B cell (primary cell): ENCODE data around the gene HSD11B2. TPM values are rescaled to one million over a fixed set of nuclear protein-coding genes. Genes with fewer than 3 reads are reported as not detected.

Source experiments
- ATAC-seq: fragments of 200-7000 bp; cut with Tn5 transposase; one replicate; pipeline ENCODE4 v1.10.0; 2021; ENCODE audit warnings: low read depth, mild to moderate bottlenecking, moderate number of reproducible peaks, moderate library complexity
- CTCF ChIA-PET: fragments of 350-600 bp; sonication (Branson Sonifier 250); formaldehyde crosslinking; loops from one replicate; lab custom pipeline; 2021; ENCODE audit warnings: antibody characterized with exemption, inconsistent platforms; lab: Charles Lee
- POLR2A ChIA-PET: fragments of 350-600 bp; sonication (Branson Sonifier 250); formaldehyde crosslinking; loops from one replicate; lab custom pipeline; 2021; ENCODE audit warnings: antibody characterized with exemption; lab: Charles Lee
- DNase-seq: peaks from one replicate; pipeline ENCODE4 v3.0.0; 2013
- H2AFZ ChIP-seq: 2 replicates; pipeline ENCODE4 v1.6.1; 2012; ENCODE audit warnings: mild to moderate bottlenecking, low read depth, low read length; ENCODE audit not compliant: insufficient read depth, poor library complexity, severe bottlenecking
- H3K27ac ChIP-seq, 2 donors: 1 replicate in 1 of 2; 2 replicates in 1 of 2; pipeline ENCODE4 v1.5.1; 2012 to 2013; ENCODE audit warnings: low read length in 2 of 2, mild to moderate bottlenecking in 2 of 2, moderate library complexity in 1 of 2
- H3K27me3 ChIP-seq, 4 experiments: fragments of 200-600 bp in 1 of 4; sonication (generic) in 1 of 4; replicated peaks in 1 of 4; 1 replicate in 2 of 4; 2 replicates in 2 of 4; pipeline versions ENCODE4 v1.6.1 to v1.7.0; 2013 to 2016; ENCODE audit warnings: low read length in 3 of 4, mild to moderate bottlenecking in 2 of 4, mixed read lengths in 1 of 4, moderate library complexity in 1 of 4; ENCODE audit not compliant: insufficient read depth in 4 of 4, control insufficient read depth in 3 of 4; ENCODE audit errors: control extremely low read depth in 1 of 4
- H3K36me3 ChIP-seq, 2 experiments: replicated peaks in 1 of 2; 1 replicate in 1 of 2; 2 replicates in 1 of 2; pipeline versions ENCODE4 v1.6.1 to v1.7.1; 2013; ENCODE audit warnings: low read length in 1 of 2; ENCODE audit not compliant: insufficient read depth in 2 of 2, control insufficient read depth in 1 of 2; ENCODE audit errors: control extremely low read depth in 1 of 2, extremely low read depth in 1 of 2
- H3K4me1 ChIP-seq, 2 donors: fragments of 200-600 bp in 1 of 2; sonication (generic) in 1 of 2; 1 replicate in 1 of 2; 2 replicates in 1 of 2; pipeline versions ENCODE4 v1.5.1 to v1.6.1; 2013 to 2017; ENCODE audit warnings: low read length in 2 of 2; ENCODE audit not compliant: control insufficient read depth in 2 of 2, insufficient read depth in 2 of 2
- H3K4me2 ChIP-seq: replicated peaks from 2 replicates; pipeline ENCODE3; 2012; ENCODE audit warnings: mild to moderate bottlenecking, low read depth, low read length; ENCODE audit not compliant: poor library complexity, severe bottlenecking
- H3K4me3 ChIP-seq, 5 experiments: fragments of 200-600 bp in 1 of 5; sonication (generic) in 1 of 5; 1 replicate in 3 of 5; 2 replicates in 2 of 5; pipeline versions ENCODE4 v1.5.1 to v1.7.0; 2011 to 2016; ENCODE audit warnings: low read length in 4 of 5, mild to moderate bottlenecking in 4 of 5, low read depth in 2 of 5, control low read depth in 1 of 5, moderate library complexity in 1 of 5; ENCODE audit not compliant: insufficient read depth in 1 of 5; ENCODE audit errors: control extremely low read depth in 1 of 5, extremely low read depth in 1 of 5
- H3K79me2 ChIP-seq: fragments of 200-600 bp; sonication (generic); one replicate; pipeline ENCODE4 v1.6.0; 2016; ENCODE audit warnings: low read length; ENCODE audit not compliant: control insufficient read depth, insufficient read depth
- H3K9ac ChIP-seq: fragments of 200-600 bp; sonication (generic); 2 replicates; pipeline ENCODE4 v1.6.1; 2017; ENCODE audit warnings: mild to moderate bottlenecking, low read length, moderate library complexity
- H3K9me3 ChIP-seq, 3 donors: one replicate each; pipeline versions ENCODE4 v1.6.1 to v1.7.1; 2013; ENCODE audit warnings: low read length in 2 of 3; ENCODE audit not compliant: control insufficient read depth in 2 of 3, insufficient read depth in 1 of 3; ENCODE audit errors: control extremely low read depth in 1 of 3
- H4K20me1 ChIP-seq: 2 replicates; pipeline ENCODE4 v1.6.0; 2012; ENCODE audit warnings: mild to moderate bottlenecking, low read length; ENCODE audit not compliant: insufficient read depth, control insufficient read depth, poor library complexity, severe bottlenecking
- H3K27ac Mint-ChIP-seq: one replicate; pipeline ENCODE4 v1.8.0; 2021; ENCODE audit warnings: mixed read lengths
- H3K27me3 Mint-ChIP-seq: one replicate; pipeline ENCODE4 v1.8.0; 2021; ENCODE audit warnings: mixed read lengths
- H3K4me1 Mint-ChIP-seq: one replicate; pipeline ENCODE4 v1.8.0; 2021; ENCODE audit warnings: mixed read lengths
- H3K4me3 Mint-ChIP-seq: one replicate; pipeline ENCODE4 v1.8.0; 2021; ENCODE audit warnings: mixed read lengths
- H3K9me3 Mint-ChIP-seq: one replicate; pipeline ENCODE4 v1.8.0; 2022; ENCODE audit warnings: mixed read lengths; ENCODE audit not compliant: insufficient read depth
- CTCF ChIP-seq: fragments of 200-600 bp; IDR thresholded peaks from one replicate; pipeline ENCODE4 v1.8.0; 2022; ENCODE audit warnings: antibody characterized with exemption, mild to moderate bottlenecking
- EZH2 ChIP-seq: IDR thresholded peaks from 2 replicates; pipeline ENCODE4 v1.6.1; 2012; ENCODE audit warnings: borderline replicate concordance, low read depth, mild to moderate bottlenecking, moderate library complexity, low read length; ENCODE audit not compliant: insufficient read depth, poor library complexity, severe bottlenecking
- WGBS: methylation state at CpG from one replicate; pipeline ENCODE4 v1.1.5; 2013; ENCODE audit warnings: missing lambda C conversion rate; ENCODE audit not compliant: insufficient coverage; 5-methylcytosine and 5-hydroxymethylcytosine counted together
- intact Hi-C: fragments of 100-400 bp; cut with micrococcal nuclease; formaldehyde crosslinking; loops from one replicate; pipeline ENCODE4 v1.10.0; 2022
- polyA plus RNA-seq: library from polyadenylated mRNA; depleted of rRNA; stranded (reverse); fragments of >200 nt; gene quantifications from 2 replicates; pipeline ENCODE4 v1.2.3, GENCODE V29; 2012
- total RNA-seq, 2 donors: library from RNA; stranded (reverse); fragments of 120-200 nt in 1 of 2; gene quantifications; 1 replicate in 1 of 2; 2 replicates in 1 of 2; pipeline versions ENCODE4 v1.2.3 to v1.2.4, GENCODE V29; 2013 to 2022

The HSD11B2 gene
- total and polyA plus RNA-seq, 2 donors (not counting 1 experiment from before 2014, with no cell fraction given), result 0.09 TPM; not detected in 1

DNA sequence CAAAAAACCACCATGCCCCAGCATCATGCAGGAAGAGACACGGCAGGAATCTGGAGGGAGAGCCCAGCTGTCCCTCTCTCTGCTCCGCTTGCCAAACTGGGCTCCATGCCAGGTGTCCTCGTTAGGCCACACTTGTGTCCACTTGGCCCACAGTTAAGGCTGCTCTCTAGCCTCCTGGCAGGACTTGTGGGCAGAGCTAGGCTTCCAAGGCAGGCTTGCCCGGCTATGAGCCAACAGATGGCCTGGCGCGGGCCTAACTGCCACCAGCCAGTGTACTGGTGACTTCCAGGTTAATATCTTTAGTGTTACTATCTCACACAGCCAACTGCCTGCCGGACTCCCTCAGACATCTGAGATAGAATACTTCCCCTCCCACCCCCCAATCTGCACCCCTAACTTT is 39.4 kb downstream of the HSD11B2 start:
- CTCF ChIA-PET, result interaction anchor here (0.7 to 1.3 kb wide), 3 partner anchors 8 to 44 kb away, joined by 3 to 6 read pairs (median 3); no protein-coding TSS in a partner anchor
- Mint-ChIP-seq H3K4me3 (no peak overlapping the region), H3K27me3 (no peaks in the 10 kb centered on the region), H3K27ac (no peak overlapping the region), H3K9me3 (no peaks in the 10 kb centered on the region), H3K4me1 (peaks cover 57% of the 10 kb centered on the region)
- TF ChIP-seq CTCF (no peak), EZH2 (no peak)
- 95% methylated on average over 7 of the region's 7 CpGs for WGBS
- peaks cover 91% of the 10 kb centered on the region for H4K20me1 ChIP-seq
- H3K4me3 ChIP-seq, result no peak overlapping the region
- H3K36me3 ChIP-seq, result peaks cover 0 to 26% of the 10 kb centered on the region in 2 experiments
- H3K27me3 ChIP-seq, result no peaks in the 10 kb centered on the region
- peaks cover 96% of the 10 kb centered on the region for H3K79me2 ChIP-seq
- no peak overlapping the region for H2AFZ ChIP-seq
- no peak overlapping the region for H3K4me2 ChIP-seq
- DNase-seq (no peak), ATAC-seq (no peak)
- intact Hi-C loops, result no loop called here
- no peak overlapping the region for H3K27ac ChIP-seq
- peaks cover 15 to 30% of the 10 kb centered on the region in 2 donors for H3K4me1 ChIP-seq
- no peak overlapping the region for H3K9ac ChIP-seq
- POLR2A ChIA-PET, result no interaction called here
- no peaks in the 10 kb centered on the region for H3K9me3 ChIP-seq

GRCh38 chr16:67471758-67472384 is 41.0 kb downstream of the HSD11B2 start:
- 93% methylated on average over 4 of the region's 6 CpGs for WGBS
- Histone ChIP-seq H3K4me3 (no peak overlapping the region), H2AFZ (no peak overlapping the region), H3K4me1 (peaks cover 9 to 21% of the 10 kb centered on the region in 2 donors), H3K79me2 (peaks cover 96% of the 10 kb centered on the region), H3K9ac (no peak overlapping the region), H3K4me2 (no peak overlapping the region), H3K27me3 (no peaks in the 10 kb centered on the region), H3K9me3 (no peaks in the 10 kb centered on the region), H3K27ac (no peak overlapping the region), H4K20me1 (peaks cover 91% of the 10 kb centered on the region), H3K36me3 (peaks cover 0 to 27% of the 10 kb centered on the region in 2 experiments)
- Mint-ChIP-seq H3K4me3 (no peak overlapping the region), H3K27me3 (no peaks in the 10 kb centered on the region), H3K9me3 (no peaks in the 10 kb centered on the region), H3K4me1 (peaks cover 53% of the 10 kb centered on the region), H3K27ac (no peak overlapping the region)
- TF ChIP-seq EZH2 (no peak), CTCF (no peak)
- DNase-seq (no peak), ATAC-seq (no peak)
- POLR2A ChIA-PET, result no interaction called here
- CTCF ChIA-PET, result interaction anchor here (1.3 kb wide), 1 partner anchor 44 kb away, joined by 3 read pairs; no protein-coding TSS in a partner anchor
- intact Hi-C loops, result no loop called here
